ENCODE results near the gene SNRPA.

Gene SNRPA

GRCh38 chr19:40810649-40811408 lies 59.8 kb downstream of the SNRPA start:
- TF ChIP-seq TCF12 (IDR thresholded peaks at IDR 0.05; ENCODE audit: low read depth) (0 out of 2 replicates have a peak, but pooled peaks have one; percentile 6), MAX (IDR thresholded peaks at IDR 0.05) (peak; percentile 93)

GRCh38 chr19:40811478-40812341 lies 60.7 kb downstream of the SNRPA start:
- TF ChIP-seq YY1 (IDR thresholded peaks at IDR 0.05; ENCODE audit: low read depth) (no peak), CEBPB (IDR thresholded peaks at IDR 0.05) (no peak), RAD21 (IDR thresholded peaks at IDR 0.05; ENCODE audit: low read depth) (no peak), CREB1 (IDR thresholded peaks at IDR 0.05; ENCODE audit: low read depth) (no peak), MAX (IDR thresholded peaks at IDR 0.05) (no peak), ZBTB7A (IDR thresholded peaks at IDR 0.05; ENCODE audit: low read depth) (no peak), TCF12 (IDR thresholded peaks at IDR 0.05; ENCODE audit: low read depth) (no peak), FOXM1 (IDR thresholded peaks at IDR 0.05; ENCODE audit: borderline replicate concordance, low read depth) (no peak), REST (IDR thresholded peaks at IDR 0.05; ENCODE audit: low read depth) (no peak)

GRCh38 chr19:40813182-40813581 lies 62.2 kb downstream of the SNRPA start:
- peak; percentile 50; the same call in 1 of the 2 replicates for TF ChIP-seq NFIC (IDR thresholded peaks at IDR 0.05)
- no peak for TF ChIP-seq ZBTB7A (IDR thresholded peaks at IDR 0.05; ENCODE audit: low read depth)

Data from Ishikawa (cell line).